HG03520 (cell line): ENCODE results near the gene AMTN.

ENCODE experiments used
- ATAC-seq: cut with Tn5 transposase; IDR thresholded peaks from one replicate; pipeline ENCODE4 v1.9.1; 2021; ENCODE audit warnings: mild to moderate bottlenecking, moderate library complexity; ENCODE audit not compliant: unreplicated experiment

The AMTN gene

DNA sequence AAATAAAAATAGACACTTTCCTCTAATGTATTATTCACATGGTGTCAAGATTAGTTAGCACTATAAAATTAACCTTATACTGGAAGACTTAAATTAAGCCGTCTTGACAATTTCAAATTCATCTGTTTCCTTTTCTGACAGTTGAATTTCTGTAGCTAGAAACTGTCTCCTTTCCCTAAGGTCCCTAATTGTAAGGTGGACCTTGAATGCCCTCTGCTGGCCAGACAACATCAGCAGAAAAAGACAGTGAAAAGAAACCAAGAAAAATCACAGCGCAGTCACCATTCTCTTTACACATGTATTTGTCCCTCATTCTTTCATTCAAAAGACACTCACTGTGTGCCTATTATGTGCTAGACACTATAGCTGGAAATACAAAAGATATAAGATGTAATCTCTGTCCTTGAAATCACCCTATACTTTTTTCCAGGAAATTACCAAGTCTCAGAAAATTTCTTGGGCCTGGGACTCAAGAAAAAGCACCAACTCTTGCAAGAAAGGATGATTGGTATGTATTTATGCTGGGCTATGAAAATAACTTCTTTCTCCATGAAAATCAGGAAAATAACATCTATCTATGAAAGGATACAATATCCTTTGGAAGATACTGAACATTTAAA lies 41.0 kb downstream of the AMTN start:
- ATAC-seq: no peak

DNA sequence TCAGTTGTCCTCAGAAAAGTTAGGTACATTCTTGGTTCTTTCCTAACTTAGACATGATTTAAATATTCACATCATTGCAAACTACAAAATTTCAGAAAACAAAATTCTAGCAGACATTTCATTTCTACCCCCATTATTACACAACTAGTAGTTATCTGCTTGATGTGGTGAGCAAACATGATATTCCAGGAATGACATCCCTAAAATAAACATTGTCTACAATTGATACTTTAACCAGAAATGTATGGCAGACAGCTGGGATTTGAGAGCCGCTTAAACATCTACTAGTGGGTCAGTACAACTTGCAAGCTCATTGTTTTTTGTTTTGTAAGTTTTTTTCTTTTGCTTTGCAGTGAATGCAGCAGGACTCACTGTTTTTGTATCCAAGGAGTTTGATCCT lies 41.6 kb downstream of the AMTN start:
- no peak for ATAC-seq

DNA sequence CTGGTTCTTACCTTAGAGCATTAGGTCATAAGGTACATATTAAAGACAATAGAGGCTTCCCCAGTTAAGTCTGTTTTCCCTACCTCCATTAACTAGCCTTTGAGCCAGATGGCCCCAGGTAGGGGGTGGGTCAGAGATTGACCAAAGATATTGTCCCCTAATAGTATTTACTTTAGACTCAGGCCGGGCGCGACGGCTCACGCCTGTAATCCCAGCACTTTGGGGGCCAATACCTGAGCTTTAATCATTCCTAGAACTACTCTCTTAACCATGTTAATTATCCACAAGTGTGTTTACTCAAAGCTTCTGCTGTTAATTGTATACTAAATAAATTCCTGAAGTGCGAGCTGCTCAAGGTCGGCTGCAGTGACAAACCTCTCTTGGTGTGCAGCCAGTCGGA lies 45.7 kb downstream of the AMTN start:
- no peak for ATAC-seq

DNA sequence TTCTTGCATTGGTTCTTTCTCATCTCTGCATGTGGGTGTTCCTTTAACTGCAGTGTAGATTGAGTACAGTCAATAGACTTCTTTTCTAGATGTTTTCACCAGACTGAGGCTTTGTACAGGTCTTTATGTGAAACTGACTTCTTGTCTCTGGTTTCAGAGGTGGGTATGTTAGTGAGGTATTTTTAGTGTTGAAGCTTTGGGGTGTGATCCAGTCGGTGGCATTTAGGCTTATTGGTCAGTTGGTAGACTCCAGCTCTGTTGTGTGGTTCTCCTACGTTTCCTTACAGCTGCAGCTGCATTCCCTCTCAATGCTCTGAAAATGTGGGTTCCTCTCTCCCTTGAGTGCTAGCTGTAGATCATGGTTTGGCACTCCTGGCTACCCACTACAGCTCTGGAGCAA lies 52.4 kb downstream of the AMTN start:
- no peak for ATAC-seq

DNA sequence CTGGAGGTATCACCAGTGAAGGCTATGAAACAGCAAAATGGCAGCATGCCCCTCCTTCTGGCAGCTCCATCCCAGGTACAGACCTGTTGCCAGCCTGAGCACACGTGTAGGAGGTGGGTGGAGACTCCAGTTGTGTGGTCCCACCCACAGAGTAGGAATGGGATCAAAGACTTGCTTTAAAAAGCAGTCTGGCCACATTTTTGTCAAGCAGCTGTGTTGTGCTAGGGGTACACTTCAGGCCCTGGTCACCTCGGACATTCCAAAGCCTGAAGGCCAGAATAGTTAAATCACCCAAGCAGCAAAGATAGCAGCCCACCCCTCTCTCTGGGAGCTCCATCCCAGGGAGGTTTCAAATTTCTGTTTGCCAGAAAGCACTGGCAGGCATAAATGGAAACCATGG lies 53.4 kb downstream of the AMTN start:
- ATAC-seq: no peak

DNA sequence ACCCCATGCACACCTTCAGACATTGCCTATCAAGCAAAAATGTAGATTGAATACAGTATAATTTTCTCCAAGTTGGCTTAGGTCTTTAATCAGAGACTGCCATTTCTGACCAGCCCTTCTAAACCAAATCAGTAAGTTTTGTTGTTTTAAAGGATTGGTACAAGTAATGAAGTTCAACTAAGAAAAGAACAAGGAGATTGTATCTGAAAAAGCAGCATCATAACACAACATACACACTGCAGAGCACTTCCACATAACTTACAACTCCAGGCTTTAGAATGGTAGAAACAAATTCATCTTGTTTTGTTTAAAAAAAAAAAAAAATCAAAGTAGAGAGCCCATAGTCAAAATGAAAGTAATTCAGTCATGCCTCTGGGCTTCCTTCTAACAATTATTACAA lies 57.6 kb downstream of the AMTN start:
- no peak for ATAC-seq

DNA sequence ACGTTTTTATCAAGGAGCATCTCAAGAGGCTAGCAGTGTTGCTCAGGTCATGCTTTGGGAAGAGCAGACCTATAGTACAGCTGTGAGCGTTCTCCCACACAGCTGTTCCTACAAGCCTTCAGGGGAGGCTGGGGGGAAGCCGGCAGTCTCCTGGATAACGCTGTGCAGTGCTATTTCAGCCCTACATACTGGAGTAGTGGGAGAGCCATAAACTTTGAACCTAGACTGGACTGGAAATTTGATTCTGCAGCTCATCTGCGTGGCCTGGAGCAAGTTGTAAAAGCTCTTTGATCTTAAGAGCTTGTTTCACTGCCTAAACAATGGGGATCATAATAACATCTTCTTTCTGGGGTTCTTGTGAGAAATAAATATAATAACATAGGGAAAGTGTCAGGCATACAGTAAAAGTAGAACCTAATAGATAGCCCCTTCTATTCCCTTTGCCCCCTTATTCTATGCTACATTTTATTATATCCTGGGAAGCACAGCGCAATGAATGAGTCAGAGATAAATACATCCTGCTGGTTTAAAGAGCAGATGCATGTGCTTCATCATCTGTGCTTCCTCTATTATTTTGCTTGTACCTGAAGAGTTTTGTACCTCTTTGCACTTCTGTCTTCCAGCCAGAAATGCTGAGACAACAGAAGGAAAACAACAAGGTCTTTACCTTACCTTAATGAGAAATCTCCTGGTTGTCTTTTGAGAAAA lies 59.0 kb downstream of the AMTN start:
- ATAC-seq: no peak

DNA sequence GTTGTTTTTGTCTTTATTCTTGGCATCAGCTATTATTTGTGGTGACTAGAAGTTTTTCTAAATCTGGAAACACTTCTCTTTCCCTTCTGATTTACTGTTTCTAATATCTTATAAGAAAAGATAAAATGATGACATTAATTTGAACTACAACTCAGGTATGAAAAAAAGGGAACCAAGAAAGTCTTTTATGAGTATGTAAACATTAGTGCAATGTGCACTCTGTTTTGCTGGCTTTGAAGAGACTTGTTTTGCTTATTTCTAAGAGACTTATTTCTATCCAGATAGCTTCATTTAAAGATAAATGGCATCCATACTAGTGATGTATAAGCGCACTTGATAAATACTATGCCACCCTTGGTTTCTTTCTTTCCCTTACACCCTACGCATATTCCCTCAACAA lies 63.6 kb downstream of the AMTN start:
- ATAC-seq: no peak
